OCI-LY7 (cell line): Measurements from ENCODE around the gene KCNK6.

Experiments
- EZH2phosphoT487 ChIP-seq: fragments of 200-600 bp; sonication (generic); IDR thresholded peaks from 2 replicates; pipeline ENCODE4 v1.6.1; 2018; ENCODE audit warnings: low read depth, borderline replicate concordance, mild to moderate bottlenecking, mixed run types, antibody characterized with exemption, low read length, moderate library complexity, mixed read lengths
- TF ChIP-seq, protein P1 (sequence below): fragments of 200-600 bp; sonication (generic); conservative IDR thresholded peaks from 2 replicates; pipeline ENCODE4 v1.5.1; 2014; ENCODE audit warnings: mild to moderate bottlenecking, antibody characterized with exemption, low read length, moderate library complexity, mixed read lengths

- no peak for TF ChIP-seq EZH2phosphoT487
- TF ChIP-seq, protein P1, sequence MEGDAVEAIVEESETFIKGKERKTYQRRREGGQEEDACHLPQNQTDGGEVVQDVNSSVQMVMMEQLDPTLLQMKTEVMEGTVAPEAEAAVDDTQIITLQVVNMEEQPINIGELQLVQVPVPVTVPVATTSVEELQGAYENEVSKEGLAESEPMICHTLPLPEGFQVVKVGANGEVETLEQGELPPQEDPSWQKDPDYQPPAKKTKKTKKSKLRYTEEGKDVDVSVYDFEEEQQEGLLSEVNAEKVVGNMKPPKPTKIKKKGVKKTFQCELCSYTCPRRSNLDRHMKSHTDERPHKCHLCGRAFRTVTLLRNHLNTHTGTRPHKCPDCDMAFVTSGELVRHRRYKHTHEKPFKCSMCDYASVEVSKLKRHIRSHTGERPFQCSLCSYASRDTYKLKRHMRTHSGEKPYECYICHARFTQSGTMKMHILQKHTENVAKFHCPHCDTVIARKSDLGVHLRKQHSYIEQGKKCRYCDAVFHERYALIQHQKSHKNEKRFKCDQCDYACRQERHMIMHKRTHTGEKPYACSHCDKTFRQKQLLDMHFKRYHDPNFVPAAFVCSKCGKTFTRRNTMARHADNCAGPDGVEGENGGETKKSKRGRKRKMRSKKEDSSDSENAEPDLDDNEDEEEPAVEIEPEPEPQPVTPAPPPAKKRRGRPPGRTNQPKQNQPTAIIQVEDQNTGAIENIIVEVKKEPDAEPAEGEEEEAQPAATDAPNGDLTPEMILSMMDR: no peak
Measured at GRCh38 chr19:38274739-38275138, 44.9 kb upstream of the KCNK6 start.
